GM20431 (cell line): ENCODE data around the gene KBTBD7.

Experiments
- in situ Hi-C: fragments of 300-500 bp; cut with MseI, MboI; formaldehyde crosslinking; loops from one replicate; pipeline ENCODE4 v1.15.0; 2020; ENCODE audit warnings: low sequenced_read_pairs; ENCODE audit not compliant: unreplicated experiment

Gene KBTBD7, protein sequence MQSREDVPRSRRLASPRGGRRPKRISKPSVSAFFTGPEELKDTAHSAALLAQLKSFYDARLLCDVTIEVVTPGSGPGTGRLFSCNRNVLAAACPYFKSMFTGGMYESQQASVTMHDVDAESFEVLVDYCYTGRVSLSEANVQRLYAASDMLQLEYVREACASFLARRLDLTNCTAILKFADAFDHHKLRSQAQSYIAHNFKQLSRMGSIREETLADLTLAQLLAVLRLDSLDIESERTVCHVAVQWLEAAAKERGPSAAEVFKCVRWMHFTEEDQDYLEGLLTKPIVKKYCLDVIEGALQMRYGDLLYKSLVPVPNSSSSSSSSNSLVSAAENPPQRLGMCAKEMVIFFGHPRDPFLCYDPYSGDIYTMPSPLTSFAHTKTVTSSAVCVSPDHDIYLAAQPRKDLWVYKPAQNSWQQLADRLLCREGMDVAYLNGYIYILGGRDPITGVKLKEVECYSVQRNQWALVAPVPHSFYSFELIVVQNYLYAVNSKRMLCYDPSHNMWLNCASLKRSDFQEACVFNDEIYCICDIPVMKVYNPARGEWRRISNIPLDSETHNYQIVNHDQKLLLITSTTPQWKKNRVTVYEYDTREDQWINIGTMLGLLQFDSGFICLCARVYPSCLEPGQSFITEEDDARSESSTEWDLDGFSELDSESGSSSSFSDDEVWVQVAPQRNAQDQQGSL

DNA sequence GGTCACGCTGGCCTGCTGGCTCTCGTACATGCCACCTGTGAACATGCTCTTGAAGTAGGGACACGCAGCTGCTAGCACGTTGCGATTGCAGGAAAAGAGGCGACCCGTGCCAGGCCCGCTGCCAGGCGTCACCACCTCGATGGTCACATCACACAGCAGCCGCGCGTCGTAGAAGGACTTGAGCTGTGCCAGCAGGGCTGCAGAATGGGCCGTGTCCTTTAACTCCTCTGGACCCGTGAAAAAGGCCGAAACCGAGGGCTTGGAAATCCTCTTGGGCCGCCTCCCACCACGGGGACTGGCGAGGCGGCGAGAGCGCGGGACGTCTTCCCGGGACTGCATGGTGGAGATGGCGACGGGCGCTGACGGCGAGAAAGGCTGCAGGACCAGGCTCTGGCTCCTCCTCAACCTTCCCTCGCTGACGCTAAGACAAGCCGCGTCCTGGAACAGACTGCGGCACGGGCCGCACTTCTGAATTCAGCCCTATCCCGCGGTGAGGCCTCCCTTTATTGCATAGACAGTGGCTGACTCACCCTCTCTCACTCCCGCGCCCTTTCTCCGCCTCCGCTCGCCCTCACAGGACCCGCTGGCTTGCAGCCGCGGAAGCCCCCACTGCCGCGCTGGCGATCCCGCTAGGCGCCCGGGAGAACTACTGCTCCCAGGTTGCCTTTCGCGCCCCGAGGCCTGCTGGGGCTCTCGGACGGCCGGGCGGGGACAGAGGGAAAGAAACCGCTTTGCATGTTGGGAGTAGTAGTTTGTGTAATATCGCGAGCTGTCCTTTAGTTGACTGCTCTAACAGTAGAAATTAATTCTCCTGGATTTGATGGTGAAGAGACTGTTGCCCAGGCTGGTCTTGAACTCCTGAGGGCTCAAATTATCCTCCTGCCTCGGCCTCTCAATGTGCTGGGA is at the start of gene KBTBD7:
Gene KBTBD7 (minus strand): TSS at position 651 of the 906 bp plus-strand sequence. CDS start 312 bp downstream, at position 339.
- in situ Hi-C loops: no loop called here

DNA sequence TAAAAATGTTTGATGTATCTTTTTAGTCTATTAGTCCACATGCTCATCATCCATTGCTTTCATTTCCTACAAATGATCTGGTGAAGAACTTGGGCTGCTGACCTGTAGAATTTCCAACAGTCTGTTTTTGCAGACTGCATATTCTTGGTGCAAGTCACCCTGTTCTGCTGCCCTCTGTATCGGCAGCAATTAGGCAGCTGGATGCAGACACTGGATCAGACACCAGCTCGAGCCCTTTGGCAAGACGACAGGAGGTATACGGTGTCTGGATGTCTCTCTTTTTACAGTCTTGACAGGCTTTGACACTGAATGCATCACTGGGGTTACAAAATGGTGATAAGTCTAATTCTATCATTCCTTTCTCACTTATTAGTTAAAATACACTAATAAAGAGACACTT is 47.3 kb upstream of the KBTBD7 start:
- in situ Hi-C loops: no loop called here

DNA sequence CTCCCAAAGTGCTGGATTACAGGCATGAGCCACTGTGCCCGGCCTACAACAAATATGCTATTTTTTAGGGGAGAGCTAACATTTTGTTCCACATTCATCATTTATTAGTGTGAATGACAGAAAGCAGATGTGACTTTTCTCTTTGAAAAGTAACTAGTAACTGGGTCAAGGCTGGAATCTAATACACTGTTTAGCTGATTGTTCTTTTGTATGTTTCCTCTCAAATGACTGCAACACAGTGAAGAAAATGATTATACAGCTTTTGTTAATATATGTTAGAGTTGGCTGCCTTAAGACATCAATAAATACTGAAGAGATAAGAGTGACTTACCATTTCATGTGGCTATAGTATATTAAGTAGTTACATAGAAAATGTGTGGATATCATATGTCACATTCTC is 42.0 kb upstream of the KBTBD7 start:
- in situ Hi-C loops: no loop called here

DNA sequence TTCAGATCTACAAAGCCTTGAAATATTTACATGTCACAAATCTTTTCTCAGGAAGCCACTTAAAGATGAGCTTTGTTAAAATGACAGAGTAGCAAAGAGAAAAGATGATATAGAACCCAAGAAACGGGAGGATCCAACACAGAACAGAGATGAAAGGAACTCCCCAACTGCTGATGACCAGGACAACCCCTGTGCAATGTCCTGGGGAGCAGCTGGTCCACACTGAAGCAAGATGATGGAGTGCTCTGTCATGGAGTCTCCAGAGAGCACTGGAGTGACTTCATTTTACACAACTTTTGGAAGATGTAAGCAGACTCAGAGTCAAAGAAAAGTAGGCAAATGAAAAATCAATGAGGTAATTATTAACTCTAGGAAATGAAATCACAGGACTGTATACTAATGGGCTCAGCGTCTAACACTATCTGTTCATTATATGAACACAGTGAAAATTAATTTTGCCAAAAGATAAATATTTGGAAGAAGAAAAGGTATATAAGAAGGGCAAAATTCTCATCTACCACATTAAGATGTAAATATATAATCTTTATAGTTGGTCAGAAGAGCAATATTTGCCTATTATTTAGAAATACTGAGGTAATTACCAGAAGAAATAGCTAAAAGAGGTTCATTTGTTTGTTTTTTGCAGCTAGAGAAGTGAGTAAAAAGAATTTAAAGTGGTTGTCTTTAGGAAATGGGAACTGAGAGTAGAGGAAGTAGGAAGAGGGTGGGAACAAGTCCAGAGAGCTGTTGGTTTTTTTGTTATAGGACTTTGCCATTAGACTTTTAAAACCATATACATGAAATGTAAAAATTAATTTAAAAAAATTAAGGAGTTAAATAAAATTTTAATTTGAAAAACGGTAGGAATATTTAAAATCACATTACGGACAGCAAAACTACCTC is 38.5 kb upstream of the KBTBD7 start:
- in situ Hi-C loops: no loop called here

DNA sequence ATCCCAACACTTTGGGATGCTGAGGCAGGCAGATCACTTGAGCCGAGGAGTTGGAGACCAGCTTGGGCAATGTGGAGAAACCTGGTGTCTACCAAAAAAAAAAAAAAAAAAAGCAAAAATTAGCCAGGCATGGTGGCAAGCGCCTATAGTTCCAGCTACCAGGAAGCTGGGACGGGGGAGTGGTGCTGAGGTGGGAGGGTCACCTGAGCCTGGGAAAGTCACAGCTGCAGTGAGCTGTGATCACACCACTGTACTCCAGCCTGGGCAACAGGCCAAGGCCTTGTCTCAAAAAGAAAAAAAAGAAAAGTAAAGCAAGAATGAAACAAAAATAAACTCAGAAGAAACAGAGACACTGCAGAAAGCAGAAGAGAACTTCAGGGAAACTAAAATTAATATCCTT is 37.4 kb upstream of the KBTBD7 start:
- in situ Hi-C loops: no loop called here

DNA sequence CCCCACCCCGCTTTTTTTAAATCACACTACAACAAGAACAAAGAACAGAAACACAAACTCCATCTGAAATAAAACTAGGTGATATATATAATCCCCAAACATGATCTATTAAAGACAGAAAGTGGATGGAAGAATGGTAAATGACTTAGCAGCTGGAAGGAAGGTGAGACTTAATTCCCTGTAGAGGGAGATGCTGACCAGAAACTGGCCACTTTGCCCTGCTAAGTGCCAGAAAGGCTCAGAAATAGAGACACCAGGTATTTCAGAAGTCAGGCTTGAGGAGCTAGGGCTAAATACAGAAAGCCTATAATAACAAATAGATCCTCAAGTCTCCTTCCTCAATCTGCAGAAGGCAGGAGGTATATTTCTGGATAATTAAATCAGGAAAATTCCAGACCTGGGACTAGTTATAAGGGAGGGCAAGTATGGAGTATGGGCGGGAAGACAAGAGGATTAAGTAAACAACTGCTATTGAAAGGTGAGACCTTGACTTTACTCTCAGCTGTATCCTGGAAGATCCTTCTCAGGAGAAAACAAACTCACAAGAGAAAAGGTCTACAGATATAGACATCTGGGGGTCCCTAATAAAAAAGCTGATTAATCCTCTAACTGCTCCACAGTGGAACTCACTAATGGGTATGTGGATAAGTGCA is 36.8 kb upstream of the KBTBD7 start:
- in situ Hi-C loops: no loop called here

DNA sequence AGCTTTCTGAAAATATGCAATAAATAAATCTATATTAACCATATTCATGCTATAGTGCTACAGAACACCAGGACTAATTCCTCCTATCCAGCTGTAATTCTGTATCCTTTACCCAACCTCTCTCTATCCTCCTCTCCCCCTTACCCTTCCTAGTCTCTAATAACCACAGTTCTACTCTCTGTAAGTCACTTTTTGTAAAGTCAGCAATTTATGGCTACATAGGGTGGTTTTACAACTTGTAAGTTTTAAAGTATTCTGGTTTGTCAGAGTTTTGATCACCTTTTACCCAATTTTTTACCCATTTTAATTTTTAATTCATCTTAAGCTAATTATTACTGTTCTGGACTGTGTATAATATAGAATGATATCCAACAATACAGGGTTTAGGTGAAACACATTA is 35.0 kb upstream of the KBTBD7 start:
- in situ Hi-C loops: no loop called here

DNA sequence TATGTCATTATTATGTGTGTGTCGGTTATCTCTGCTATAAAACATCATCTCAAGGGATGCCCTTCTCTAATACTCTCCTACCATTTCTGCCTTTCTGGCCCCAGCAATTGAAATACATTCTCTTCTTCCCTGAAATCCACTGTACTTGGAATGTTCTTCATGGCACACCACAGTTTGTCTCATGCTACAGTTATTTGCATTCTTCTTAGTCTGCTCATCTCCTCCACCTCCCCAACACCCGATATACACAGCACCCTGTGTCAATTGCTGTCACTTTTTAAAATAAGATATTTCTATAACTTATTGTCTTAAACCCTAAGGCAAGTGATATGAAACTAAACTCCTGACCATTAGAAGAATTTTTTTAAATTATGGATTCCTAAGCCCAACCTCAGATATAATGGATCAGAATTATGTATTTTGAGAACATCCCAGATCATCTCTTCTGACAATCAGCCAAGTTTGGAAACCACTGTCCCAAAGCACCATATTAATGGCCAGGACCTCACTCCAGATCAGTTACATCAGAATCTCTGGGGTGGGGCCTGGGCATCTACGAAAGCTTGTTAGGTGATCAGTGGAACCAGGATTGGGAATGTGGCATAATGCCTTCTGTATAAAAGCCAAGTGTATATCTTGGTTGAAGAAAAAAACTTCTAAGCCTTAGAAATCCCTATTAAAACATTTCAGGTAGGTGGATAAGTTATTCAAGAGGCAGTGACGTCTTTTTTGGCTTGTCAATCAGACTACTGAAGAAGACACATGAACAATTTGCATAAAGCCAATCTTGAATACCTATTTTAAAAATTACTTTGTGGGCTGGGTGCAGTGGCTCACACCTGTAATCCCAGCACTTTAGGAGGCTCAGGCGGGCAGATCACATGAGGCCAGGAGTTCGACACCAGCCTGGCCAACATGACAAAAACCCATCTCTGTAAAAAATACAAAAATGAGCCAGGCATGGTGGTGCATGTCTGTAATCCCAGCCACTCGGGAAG is 30.0 kb upstream of the KBTBD7 start:
- in situ Hi-C loops: no loop called here

DNA sequence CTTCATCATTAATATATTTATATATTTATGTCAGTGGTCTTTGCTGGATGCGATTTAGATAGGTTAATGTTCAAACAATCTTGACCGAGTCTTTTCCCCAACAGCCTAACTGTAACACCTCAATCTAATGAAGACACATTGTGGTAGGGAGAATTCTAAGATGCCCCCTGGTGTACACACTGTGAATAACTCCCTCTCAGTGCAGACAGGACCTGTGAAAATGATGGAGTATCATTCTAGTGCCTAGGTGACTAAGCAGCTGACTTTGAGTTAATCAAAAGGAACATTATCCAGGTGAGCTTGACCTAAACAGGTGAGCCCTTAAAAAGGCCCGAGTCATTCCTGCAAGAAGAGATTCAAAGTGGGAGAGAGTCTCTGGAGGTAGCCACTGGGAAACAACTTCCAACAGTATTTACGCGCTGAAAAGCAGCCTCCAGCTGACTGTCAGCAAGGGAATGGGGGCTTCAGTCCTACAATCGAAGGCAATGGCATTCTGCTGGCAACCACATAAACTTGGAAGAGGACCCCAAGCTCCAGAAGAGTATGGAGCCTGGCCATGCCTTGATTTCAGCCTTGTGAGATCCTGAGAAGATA is 28.0 kb upstream of the KBTBD7 start:
- in situ Hi-C loops: no loop called here

DNA sequence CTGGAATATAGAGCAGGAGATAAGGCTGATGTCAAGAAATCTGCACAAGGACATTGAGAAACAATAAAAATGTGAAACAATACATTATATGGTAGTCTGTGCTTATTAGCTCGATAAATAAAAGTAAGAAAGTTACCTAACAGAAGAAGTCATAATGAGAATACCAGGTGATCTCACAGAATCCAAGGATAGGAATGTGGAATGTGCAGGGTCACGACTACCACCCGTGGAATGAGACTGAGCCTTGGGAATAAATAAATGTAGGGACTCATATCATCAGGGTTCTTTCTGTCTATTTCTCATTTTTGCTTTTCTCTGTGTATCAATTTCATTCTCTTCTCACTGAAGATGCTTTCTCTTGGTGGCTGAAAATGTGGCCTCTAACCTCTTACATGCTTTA is 26.0 kb upstream of the KBTBD7 start:
- in situ Hi-C loops: no loop called here

DNA sequence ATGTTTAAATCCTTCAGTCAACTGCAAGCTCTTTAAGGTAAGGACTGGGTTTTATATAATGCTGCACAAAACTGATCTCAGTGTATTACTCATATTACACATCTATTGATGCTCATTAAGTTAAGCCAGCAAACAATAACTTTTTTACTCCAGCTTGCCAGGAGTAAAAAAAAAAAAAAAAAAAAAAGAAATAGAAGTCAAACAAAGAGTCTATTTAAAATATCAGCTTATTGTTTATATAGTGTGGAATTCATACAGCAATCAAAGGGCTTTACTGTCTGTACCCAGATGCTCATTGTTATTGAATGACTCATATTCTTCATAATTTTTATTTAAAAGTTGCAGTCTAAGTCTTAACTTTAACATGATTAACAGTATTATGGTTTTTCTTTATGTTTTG is 21.8 kb upstream of the KBTBD7 start:
- in situ Hi-C loops: no loop called here

DNA sequence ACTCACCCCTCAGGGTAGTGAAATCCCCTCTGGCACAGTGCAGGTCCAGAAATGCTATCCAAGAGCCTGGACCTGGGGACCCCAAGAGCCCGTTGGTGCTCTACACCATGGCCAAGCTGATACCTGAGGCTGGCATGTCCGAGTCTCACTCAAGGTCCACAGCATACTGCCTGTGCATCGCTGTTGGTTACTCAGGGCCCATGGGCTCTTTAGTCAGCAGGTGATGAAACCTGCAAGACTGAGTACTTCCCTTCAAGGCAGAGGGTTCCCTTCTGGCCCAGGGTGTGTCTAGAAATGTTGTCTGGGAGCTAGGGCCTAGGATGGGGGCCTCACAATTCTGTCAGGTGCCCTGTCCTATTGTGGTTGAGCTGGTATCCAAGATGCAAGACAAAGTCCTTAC is 19.6 kb upstream of the KBTBD7 start:
- in situ Hi-C loops: no loop called here

DNA sequence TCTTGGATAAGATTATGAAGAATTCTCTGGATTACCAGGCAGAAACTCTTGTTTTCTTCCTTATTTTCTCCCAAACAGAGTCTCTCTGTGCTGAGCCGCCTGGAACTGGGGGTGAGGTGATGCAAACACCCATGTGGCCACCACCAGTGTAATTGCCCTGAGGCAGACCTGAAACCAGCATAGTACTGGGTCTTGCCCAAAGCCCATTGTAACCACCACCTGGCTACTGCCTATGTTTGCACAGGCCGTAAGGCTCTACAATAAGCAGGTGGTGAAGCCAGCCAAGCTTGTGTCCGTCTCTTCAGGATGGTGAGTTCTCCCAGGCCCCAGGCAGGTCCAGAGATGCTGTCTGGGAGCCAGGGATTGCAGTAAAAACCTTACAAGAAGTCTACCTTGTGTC is 18.9 kb upstream of the KBTBD7 start:
- in situ Hi-C loops: no loop called here

DNA sequence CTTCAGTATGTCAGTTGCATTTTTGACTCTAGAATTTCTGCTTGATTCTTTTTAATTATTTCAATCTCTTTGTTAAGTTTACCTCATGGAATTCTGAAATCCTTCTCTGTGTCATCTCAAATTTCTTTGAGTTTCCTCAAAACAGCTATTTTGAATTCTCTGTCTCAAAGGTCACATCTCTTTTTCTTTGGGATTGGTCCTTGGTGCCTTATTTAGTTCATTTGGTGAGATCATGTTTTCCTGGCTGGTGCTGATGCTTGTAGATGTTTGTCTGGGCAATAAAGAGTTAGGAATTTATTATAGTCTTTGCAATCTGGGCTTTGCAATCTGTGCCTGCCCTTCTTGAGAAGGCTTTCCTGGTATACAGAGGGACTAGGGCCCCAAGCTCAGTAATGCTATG is 18.5 kb upstream of the KBTBD7 start:
- in situ Hi-C loops: no loop called here

DNA sequence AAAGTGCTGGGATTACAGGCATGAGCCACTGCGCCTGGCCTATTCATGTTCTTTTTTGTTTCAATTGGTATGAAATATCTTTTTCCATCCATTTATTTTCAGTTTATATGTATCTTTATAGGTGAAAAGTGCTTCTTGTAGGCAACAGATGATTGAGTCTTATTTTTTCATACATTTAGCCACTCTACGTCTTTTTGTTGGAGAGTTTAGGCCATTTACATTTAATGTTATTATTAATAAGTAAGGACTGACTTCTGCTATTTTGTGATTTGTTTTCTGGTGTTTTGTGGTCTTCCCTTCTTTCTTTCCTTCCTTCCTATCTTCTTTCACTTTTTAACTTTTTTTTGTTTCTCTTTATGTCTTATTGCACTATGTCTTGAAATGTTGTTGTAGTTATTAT is 16.7 kb upstream of the KBTBD7 start:
- in situ Hi-C loops: no loop called here

DNA sequence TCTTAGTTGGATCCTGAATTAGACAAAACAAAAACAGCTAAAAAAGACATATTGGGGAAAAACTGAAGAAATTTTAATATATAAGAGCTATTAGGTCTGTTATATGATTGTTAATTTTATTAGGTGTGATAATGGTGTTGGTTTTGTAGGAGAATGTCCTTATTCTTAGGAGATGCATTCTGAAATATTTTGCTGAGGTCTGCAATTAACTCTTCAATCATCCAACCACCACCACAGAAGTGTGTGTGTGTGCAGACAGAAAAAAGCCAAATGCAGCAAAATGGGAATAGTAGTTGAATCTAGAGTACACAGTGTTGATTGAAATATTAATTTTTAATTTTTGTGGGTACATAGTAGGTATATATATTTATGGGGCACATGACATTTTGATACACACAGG is 12.1 kb upstream of the KBTBD7 start:
- in situ Hi-C loops: no loop called here

DNA sequence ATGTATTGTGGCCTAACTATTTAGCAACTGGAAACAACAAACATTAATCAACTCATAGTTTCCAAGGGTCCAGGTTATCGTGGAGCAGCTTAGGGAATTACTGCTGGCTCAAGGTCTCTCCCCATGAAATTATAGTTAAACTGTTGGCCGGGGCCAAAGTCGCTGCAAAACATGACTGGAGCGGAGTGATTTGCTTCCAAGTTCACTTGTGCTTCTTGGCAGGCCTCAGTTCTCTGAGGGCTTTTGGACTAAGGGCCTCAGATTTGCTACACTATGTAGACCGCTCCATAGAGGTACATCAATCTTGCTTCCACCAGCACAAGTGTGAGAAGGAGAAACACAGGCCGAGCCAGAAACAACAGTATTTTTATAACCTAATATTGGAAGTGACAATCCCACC is 9.4 kb upstream of the KBTBD7 start:
- in situ Hi-C loops: no loop called here

DNA sequence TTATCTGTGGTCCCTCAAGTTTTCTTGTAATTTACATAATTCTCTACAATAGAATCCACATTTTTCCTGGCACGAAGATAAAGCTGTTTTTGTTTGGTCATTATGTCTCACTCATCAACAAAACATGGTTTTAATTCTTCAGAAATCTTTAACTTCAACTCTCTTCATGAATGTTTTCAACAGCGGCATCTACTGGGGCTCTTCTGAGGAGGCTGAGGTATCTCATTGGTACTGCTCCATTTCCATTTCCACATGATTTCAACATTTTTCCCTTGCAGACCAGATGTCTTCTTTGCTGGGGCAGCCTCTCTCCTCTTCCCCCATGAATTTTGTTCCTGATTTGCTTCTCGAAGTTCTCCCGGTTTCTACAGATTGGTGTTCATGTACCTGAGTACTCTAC is 5.8 kb upstream of the KBTBD7 start:
- in situ Hi-C loops: no loop called here
